GM10248 (cell line): ENCODE data around the gene CLIP3.

Experiments
- CTCF ChIA-PET: fragments of 300-600 bp; sonication (Branson Sonifier 250); formaldehyde crosslinking; extraction: SDS; loops from one replicate; lab custom pipeline; 2021; ENCODE audit warnings: antibody characterized with exemption; lab: Yijun Ruan, JAX
- POLR2A ChIA-PET: fragments of 350-650 bp; sonication (Branson Sonifier 250); formaldehyde crosslinking; extraction: SDS; loops from one replicate; lab custom pipeline; 2020; ENCODE audit warnings: antibody characterized with exemption; lab: Yijun Ruan, JAX
- DNase-seq: peaks from one replicate; pipeline ENCODE4 v3.0.0; 2012; ENCODE audit errors: extremely low spot score
- CTCF ChIP-seq: IDR thresholded peaks from 2 replicates; pipeline ENCODE4 v1.5.1; 2012; ENCODE audit warnings: mild to moderate bottlenecking, low read depth; ENCODE audit errors: extremely low read depth, missing control alignments, control extremely low read depth

The CLIP3 gene

GRCh38 chr19:35993923-35994598 is 38.6 kb downstream of the CLIP3 start:
- peak; percentile 51 for DNase-seq
- peak; percentile 8 for TF ChIP-seq CTCF
- ChIA-PET CTCF (interaction anchor here (1.3 kb wide), 2 partner anchors 15 to 20 kb away, joined by 3 read pairs; partner anchors contain the start of genes ALKBH6 and SYNE4), POLR2A (interaction anchor here (1.3 kb wide), 1 partner anchor 9 kb away, joined by 7 read pairs; no protein-coding TSS in a partner anchor)

GRCh38 chr19:35992907-35993765 is 39.5 kb downstream of the CLIP3 start:
- no peak for TF ChIP-seq CTCF
- CTCF ChIA-PET, result interaction anchor here (1.3 kb wide), 2 partner anchors 16 to 21 kb away, joined by 3 read pairs; partner anchors contain the start of genes ALKBH6 and SYNE4
- DNase-seq, result no peak
- POLR2A ChIA-PET, result interaction anchor here (1.3 kb wide), 1 partner anchor 10 kb away, joined by 7 read pairs; no protein-coding TSS in a partner anchor

- POLR2A ChIA-PET, result no interaction called here
- no peak for TF ChIP-seq CTCF
- CTCF ChIA-PET, result interaction anchor here (1.0 to 1.3 kb wide), 2 partner anchors 43 to 61 kb away, joined by 3 to 4 read pairs; no protein-coding TSS in a partner anchor
- no peak for DNase-seq
These were observed 40.8 kb downstream of the CLIP3 start for GRCh38 chr19:35991731-35992450.

GRCh38 chr19:35990771-35991730 is 41.6 kb downstream of the CLIP3 start:
- DNase-seq, result no peak
- POLR2A ChIA-PET, result no interaction called here
- CTCF ChIA-PET, result interaction anchor here (1.0 to 1.3 kb wide), 2 partner anchors 42 to 60 kb away, joined by 3 to 4 read pairs; no protein-coding TSS in a partner anchor

GRCh38 chr19:35990156-35990555 is 42.5 kb downstream of the CLIP3 start:
- no peak for DNase-seq
- TF ChIP-seq CTCF, result no peak
- ChIA-PET POLR2A (no interaction called here), CTCF (no interaction called here)

More at GRCh38 chr19:35990771-35991730, 41.6 kb downstream of the CLIP3 start:
- no peak for TF ChIP-seq CTCF
